Naive thymus-derived CD4-positive, alpha-beta T cell (primary cell): ENCODE measurements around the gene FRMD4A. TPM values are rescaled to one million over a fixed set of nuclear protein-coding genes. Genes with fewer than 3 reads are reported as not detected.

ENCODE experiments used
- ATAC-seq: fragments of 150-1000 bp; cut with Tn5 transposase; 2 replicates; pipeline ENCODE4 v1.10.0; 2021; ENCODE audit warnings: mild to moderate bottlenecking, moderate library complexity
- CTCF ChIA-PET: fragments of 350-600 bp; sonication (Branson Sonifier 250); formaldehyde crosslinking; loops from one replicate; lab custom pipeline; 2021; ENCODE audit warnings: antibody characterized with exemption; lab: Charles Lee
- POLR2A ChIA-PET: fragments of 350-600 bp; sonication (Branson Sonifier 250); formaldehyde crosslinking; loops from one replicate; lab custom pipeline; 2021; ENCODE audit warnings: antibody characterized with exemption, inconsistent platforms; lab: Charles Lee
- DNase-seq, 9 donors: peaks; one replicate each; pipeline versions ENCODE4 v3.0.0 to v3.0.0-alpha.2; 2020 to 2022; ENCODE audit warnings: mixed read lengths in 1 of 9
- H3K27ac ChIP-seq: one replicate; pipeline ENCODE4 v1.7.0; 2013; ENCODE audit warnings: mild to moderate bottlenecking, low read depth, low read length, moderate library complexity
- H3K27me3 ChIP-seq, 2 donors: one replicate each; pipeline ENCODE4 v1.7.0; 2013; ENCODE audit warnings: low read length in 2 of 2, mild to moderate bottlenecking in 2 of 2, moderate library complexity in 2 of 2; ENCODE audit not compliant: control insufficient read depth in 2 of 2, insufficient read depth in 2 of 2
- H3K36me3 ChIP-seq, 3 experiments: 1 replicate in 2 of 3; 2 replicates in 1 of 3; pipeline ENCODE4 v1.7.0; 2013; ENCODE audit warnings: low read length in 3 of 3, mild to moderate bottlenecking in 3 of 3, moderate library complexity in 1 of 3; ENCODE audit not compliant: insufficient read depth in 3 of 3, control insufficient read depth in 2 of 3
- H3K4me1 ChIP-seq, 2 donors: one replicate each; pipeline ENCODE4 v1.7.0; 2013; ENCODE audit warnings: low read length in 2 of 2, mild to moderate bottlenecking in 2 of 2, moderate library complexity in 1 of 2; ENCODE audit not compliant: control insufficient read depth in 2 of 2, insufficient read depth in 2 of 2
- H3K4me3 ChIP-seq: 2 replicates; pipeline ENCODE4 v1.7.0; 2013; ENCODE audit warnings: mild to moderate bottlenecking, low read length
- H3K9me3 ChIP-seq, 3 experiments: 1 replicate in 2 of 3; 2 replicates in 1 of 3; pipeline ENCODE4 v1.7.0; 2013; ENCODE audit warnings: low read length in 3 of 3; ENCODE audit not compliant: control insufficient read depth in 2 of 3
- H3K27ac Mint-ChIP-seq, 9 donors: one replicate each; pipeline ENCODE4 v1.8.0; 2020 to 2022; ENCODE audit warnings: mixed read lengths in 9 of 9, mild to moderate bottlenecking in 8 of 9, moderate library complexity in 5 of 9, inconsistent platforms in 2 of 9
- H3K27me3 Mint-ChIP-seq, 5 donors: one replicate each; pipeline ENCODE4 v1.8.0; 2021 to 2022; ENCODE audit warnings: mixed read lengths in 5 of 5, mild to moderate bottlenecking in 1 of 5
- H3K36me3 Mint-ChIP-seq, 5 donors: one replicate each; pipeline ENCODE4 v1.8.0; 2020 to 2022; ENCODE audit warnings: mixed read lengths in 5 of 5, mild to moderate bottlenecking in 3 of 5, inconsistent platforms in 1 of 5
- H3K4me1 Mint-ChIP-seq, 7 donors: one replicate each; pipeline ENCODE4 v1.8.0; 2020 to 2022; ENCODE audit warnings: mixed read lengths in 7 of 7, mild to moderate bottlenecking in 3 of 7, inconsistent platforms in 1 of 7
- H3K4me3 Mint-ChIP-seq, 10 donors: one replicate each; pipeline ENCODE4 v1.8.0; 2020 to 2022; ENCODE audit warnings: mild to moderate bottlenecking in 10 of 10, mixed read lengths in 10 of 10, moderate library complexity in 6 of 10, inconsistent platforms in 2 of 10
- H3K9me3 Mint-ChIP-seq, 11 donors: one replicate each; pipeline ENCODE4 v1.8.0; 2020 to 2022; ENCODE audit warnings: mixed read lengths in 11 of 11, mild to moderate bottlenecking in 4 of 11, inconsistent platforms in 1 of 11, moderate library complexity in 1 of 11
- intact Hi-C, 2 donors: fragments of 100-400 bp; cut with micrococcal nuclease; formaldehyde crosslinking; loops; one replicate each; pipeline ENCODE4 v1.15.1; 2023
- polyA plus RNA-seq, 2 donors: library from polyadenylated mRNA; unstranded; fragments of 300-500 nt; fragmentation: Illumina TruSeq; gene quantifications; one replicate each; pipeline ENCODE4 v1.2.3, GENCODE V29; 2021
- total RNA-seq, 6 experiments: library from RNA in 5 of 6; stranded (reverse) in 5 of 6; gene quantifications; 1 replicate in 5 of 6; 2 replicates in 1 of 6; pipeline ENCODE4 v1.2.3 and lab custom pipeline; 2021 to 2026

FRMD4A gene
- total RNA-seq (1 to 10 TPM in 2 of 5 experiments, under 1 TPM in 3; 0.10 to 3.1 (median 0.98) TPM), polyA plus RNA-seq (under 1 TPM; 0.32 to 0.62 TPM), total RNA-seq (lab: John Stamatoyannopoulos, UW) (1.1 reads per million)

DNA sequence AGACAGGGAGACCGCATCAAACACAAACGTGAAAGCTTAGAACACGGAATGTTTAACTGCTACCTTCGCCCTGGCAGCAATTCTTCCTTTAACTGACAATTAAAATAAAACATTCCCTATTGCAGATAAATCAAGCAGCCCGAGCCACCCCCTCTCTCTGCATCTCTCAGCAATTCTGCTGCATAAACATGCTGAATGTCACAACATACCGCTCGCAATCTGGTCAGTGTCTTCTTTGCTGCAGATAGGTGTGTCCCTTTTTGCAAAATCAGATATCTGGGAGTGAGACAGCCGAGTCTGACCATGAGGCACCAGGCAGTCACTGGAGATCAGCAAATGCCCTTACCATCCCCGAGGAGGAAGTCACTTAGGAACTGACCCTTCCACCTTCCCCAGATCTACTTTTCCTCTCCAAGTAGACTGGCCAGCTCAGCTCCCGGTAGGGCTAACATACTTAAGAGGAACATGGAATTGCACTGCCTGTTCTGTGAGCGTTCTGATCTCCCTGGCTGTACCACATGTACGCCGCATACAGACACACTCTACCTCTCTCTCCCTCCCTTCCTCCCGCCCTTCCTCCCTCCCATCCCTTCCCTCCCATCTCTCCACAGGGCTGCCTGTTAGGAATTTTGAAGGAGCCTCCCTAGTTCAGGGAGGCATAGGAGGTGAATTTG is at the start of gene FRMD4A:
TSS of gene FRMD4A (minus strand) at position 537 of the 674 bp plus-strand sequence.
- POLR2A ChIA-PET, result no interaction called here
- Mint-ChIP-seq H3K27me3 (peaks cover 29 to 45% (median 35%) of the 10 kb centered on the region in 5 donors), H3K9me3 (no peaks in the 10 kb centered on the region), H3K36me3 (peaks cover 0 to 8% (median 0%) of the 10 kb centered on the region in 5 donors), H3K27ac (no peak within 1 kb of the TSS), H3K4me1 (no peaks in the 10 kb centered on the region), H3K4me3 (no peak within 1 kb of the TSS)
- H3K27me3 ChIP-seq, result peaks cover 0 to 5% of the 10 kb centered on the region in 2 donors
- no peak within 1 kb of the TSS for H3K27ac ChIP-seq
- ATAC-seq (no peak), DNase-seq (no peak)
- no peaks in the 10 kb centered on the region for H3K4me1 ChIP-seq
- H3K4me3 ChIP-seq, result no peak within 1 kb of the TSS
- intact Hi-C loops, result no loop called here
- CTCF ChIA-PET, result no interaction called here
- no peaks in the 10 kb centered on the region for H3K36me3 ChIP-seq
- no peaks in the 10 kb centered on the region for H3K9me3 ChIP-seq

DNA sequence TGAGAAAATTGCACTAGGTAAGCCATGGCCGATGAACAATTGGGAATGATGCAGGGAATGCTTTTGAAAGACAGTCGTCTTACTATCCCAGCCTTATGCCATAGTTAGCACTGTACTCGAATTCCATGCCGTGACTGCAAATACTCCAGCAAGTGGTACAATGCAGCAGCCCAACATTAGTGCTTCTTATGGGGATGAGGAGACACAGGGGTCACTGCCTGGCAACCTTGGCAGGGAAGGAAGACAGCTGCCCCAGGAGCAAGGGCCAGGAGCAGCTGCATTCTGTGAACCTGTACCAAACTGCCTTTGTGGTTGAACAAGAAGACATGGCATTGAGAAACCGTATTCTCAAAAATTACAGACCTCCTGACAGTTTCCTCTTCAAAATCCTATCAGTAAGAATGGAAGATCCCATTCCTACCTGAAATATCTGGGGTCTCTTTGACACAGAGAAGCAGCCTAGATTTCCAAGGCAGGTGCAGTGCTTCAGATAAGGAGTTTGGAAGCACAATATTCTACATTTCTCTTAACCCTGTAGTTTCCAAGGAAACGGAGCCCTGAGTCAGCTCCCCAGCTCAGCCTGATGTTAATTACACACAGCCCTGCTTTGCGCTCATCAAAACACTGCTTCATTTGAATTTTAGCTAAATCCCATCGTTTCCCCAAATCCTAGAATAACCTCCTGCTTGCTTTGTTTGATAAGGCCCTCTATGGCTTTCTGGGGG is 49.0 kb upstream of the FRMD4A start:
- peaks cover 13 to 55% (median 40%) of the 10 kb centered on the region in 7 donors for H3K4me1 Mint-ChIP-seq
- peaks cover 0 to 37% (median 0%) of the 10 kb centered on the region in 5 donors for H3K27me3 Mint-ChIP-seq
- no peaks in the 10 kb centered on the region for H3K36me3 Mint-ChIP-seq
- no peak for ATAC-seq
- Histone ChIP-seq H3K9me3 (no peaks in the 10 kb centered on the region), H3K27ac (no peak overlapping the region), H3K4me1 (peaks cover 0 to 31% of the 10 kb centered on the region in 2 donors), H3K36me3 (no peaks in the 10 kb centered on the region), H3K27me3 (peaks cover 0 to 3% of the 10 kb centered on the region in 2 donors), H3K4me3 (no peak overlapping the region)
- H3K27ac Mint-ChIP-seq, result peak overlapping the region in 2 of 9 donors; percentile 4 to 12
- CTCF ChIA-PET, result no interaction called here
- peaks cover 0 to 2% (median 0%) of the 10 kb centered on the region in 11 donors for H3K9me3 Mint-ChIP-seq
- intact Hi-C loops, result loop anchor here in 1 of 2 donors (10.0 kb wide), 1 partner anchor 195 kb away; no protein-coding TSS in a partner anchor
- H3K4me3 Mint-ChIP-seq, result no peak overlapping the region
- POLR2A ChIA-PET, result no interaction called here
- DNase-seq, result no peak

GRCh38 chr10:14378387-14378960 is 47.8 kb upstream of the FRMD4A start:
- no peaks in the 10 kb centered on the region for H3K36me3 ChIP-seq
- POLR2A ChIA-PET, result no interaction called here
- no peak for ATAC-seq
- H3K36me3 Mint-ChIP-seq, result no peaks in the 10 kb centered on the region
- CTCF ChIA-PET, result no interaction called here
- intact Hi-C loops, result no loop called here
- H3K27ac Mint-ChIP-seq, result no peak overlapping the region
- peaks cover 0 to 24% of the 10 kb centered on the region in 2 donors for H3K4me1 ChIP-seq
- DNase-seq, result no peak
- no peak overlapping the region for H3K4me3 Mint-ChIP-seq
- H3K4me3 ChIP-seq, result no peak overlapping the region
- peaks cover 13 to 47% (median 35%) of the 10 kb centered on the region in 7 donors for H3K4me1 Mint-ChIP-seq
- H3K27me3 Mint-ChIP-seq, result peaks cover 0 to 29% (median 0%) of the 10 kb centered on the region in 5 donors
- H3K27ac ChIP-seq, result no peak overlapping the region
- H3K9me3 Mint-ChIP-seq, result no peaks in the 10 kb centered on the region
- no peaks in the 10 kb centered on the region for H3K9me3 ChIP-seq
- peaks cover 0 to 3% of the 10 kb centered on the region in 2 donors for H3K27me3 ChIP-seq

DNA sequence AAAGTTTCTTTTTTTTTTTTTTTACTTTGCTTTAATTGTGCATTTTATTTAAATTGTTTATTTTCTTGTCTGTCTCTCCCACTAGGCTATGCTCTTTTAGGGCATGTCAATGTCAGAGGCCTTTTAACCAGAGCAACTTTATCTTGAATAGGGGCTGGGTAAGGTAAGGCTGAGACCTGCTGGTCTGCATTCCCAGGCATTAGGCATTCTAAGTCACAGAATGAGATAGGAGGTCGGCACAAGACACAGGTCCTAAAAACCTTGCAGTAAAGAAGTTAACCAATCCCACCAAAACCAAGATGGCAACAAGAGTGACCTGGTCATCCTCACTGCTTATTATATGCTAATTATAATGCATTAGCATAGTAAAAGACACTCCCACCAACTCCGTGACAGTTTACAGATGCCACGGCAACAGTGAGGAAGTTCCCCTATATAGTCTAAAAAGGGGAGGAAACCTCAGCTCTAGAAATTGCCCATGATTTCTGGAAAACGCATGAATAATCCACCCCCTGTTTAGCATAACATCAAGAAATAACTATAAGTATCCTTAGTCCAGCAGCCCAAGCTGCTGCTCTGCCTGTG is 47.0 kb upstream of the FRMD4A start:
- ATAC-seq, result no peak
- H3K27ac Mint-ChIP-seq, result no peak overlapping the region
- H3K36me3 Mint-ChIP-seq, result no peaks in the 10 kb centered on the region
- intact Hi-C loops, result no loop called here
- Histone ChIP-seq H3K4me1 (peaks cover 0 to 17% of the 10 kb centered on the region in 2 donors), H3K9me3 (no peaks in the 10 kb centered on the region), H3K27ac (no peak overlapping the region), H3K4me3 (no peak overlapping the region), H3K27me3 (peaks cover 0 to 3% of the 10 kb centered on the region in 2 donors), H3K36me3 (no peaks in the 10 kb centered on the region)
- no peak overlapping the region for H3K4me3 Mint-ChIP-seq
- POLR2A ChIA-PET, result no interaction called here
- no peaks in the 10 kb centered on the region for H3K9me3 Mint-ChIP-seq
- H3K27me3 Mint-ChIP-seq, result peaks cover 0 to 31% (median 5%) of the 10 kb centered on the region in 5 donors
- H3K4me1 Mint-ChIP-seq, result peaks cover 13 to 40% (median 35%) of the 10 kb centered on the region in 7 donors
- DNase-seq, result no peak
- CTCF ChIA-PET, result no interaction called here

DNA sequence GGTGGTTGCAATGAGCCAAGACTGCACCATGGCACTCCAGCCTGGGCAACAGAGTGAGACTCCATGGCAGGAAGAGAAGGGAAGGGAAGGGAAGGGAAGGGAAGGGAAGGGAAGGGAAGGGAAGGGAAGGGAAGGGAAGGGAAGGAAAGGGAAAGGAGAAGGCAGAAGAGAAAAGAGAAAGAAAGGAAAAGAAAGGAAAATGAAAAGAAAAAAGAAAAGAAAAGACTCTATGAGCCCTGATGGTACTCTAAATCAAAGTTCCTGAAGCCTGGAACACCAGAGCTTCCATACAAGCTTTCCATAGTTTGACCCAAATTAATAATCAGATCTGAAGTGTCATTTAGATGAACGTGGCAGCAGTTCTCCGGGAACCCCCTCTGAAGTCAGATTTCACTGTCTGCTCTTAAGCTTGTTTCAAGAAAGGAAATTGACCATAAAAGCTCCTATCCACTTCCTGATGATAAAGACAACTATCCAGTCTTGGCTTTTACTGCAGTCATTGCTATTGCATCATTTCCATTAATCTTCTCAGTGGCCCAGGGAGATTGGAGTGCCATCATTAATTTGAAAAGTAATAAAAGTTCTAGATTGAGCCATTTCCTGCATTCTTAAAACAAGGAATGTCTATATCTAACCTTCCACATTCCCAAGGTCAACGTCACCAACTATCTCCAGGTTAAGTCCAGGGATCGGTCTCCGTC is 44.2 kb upstream of the FRMD4A start:
- Histone ChIP-seq H3K27me3 (no peaks in the 10 kb centered on the region), H3K27ac (no peak overlapping the region), H3K4me3 (no peak overlapping the region), H3K9me3 (no peaks in the 10 kb centered on the region), H3K36me3 (no peaks in the 10 kb centered on the region), H3K4me1 (peaks cover 0 to 6% of the 10 kb centered on the region in 2 donors)
- CTCF ChIA-PET, result interaction anchor here (0.6 kb wide), 1 partner anchor 535 kb away, joined by 3 read pairs; no protein-coding TSS in a partner anchor
- no peak overlapping the region for H3K27ac Mint-ChIP-seq
- DNase-seq (no peak), ATAC-seq (no peak)
- POLR2A ChIA-PET, result no interaction called here
- peaks cover 3 to 22% (median 17%) of the 10 kb centered on the region in 7 donors for H3K4me1 Mint-ChIP-seq
- peaks cover 0 to 7% (median 0%) of the 10 kb centered on the region in 11 donors for H3K9me3 Mint-ChIP-seq
- intact Hi-C loops, result no loop called here
- H3K4me3 Mint-ChIP-seq, result no peak overlapping the region
- no peaks in the 10 kb centered on the region for H3K36me3 Mint-ChIP-seq
- H3K27me3 Mint-ChIP-seq, result peaks cover 0 to 35% (median 13%) of the 10 kb centered on the region in 5 donors

- H3K4me1 Mint-ChIP-seq, result peaks cover 3 to 14% (median 6%) of the 10 kb centered on the region in 7 donors
- ATAC-seq (no peak), DNase-seq (no peak)
- ChIA-PET CTCF (no interaction called here), POLR2A (no interaction called here)
- H3K9me3 Mint-ChIP-seq, result peaks cover 0 to 7% (median 0%) of the 10 kb centered on the region in 11 donors
- no peak overlapping the region for H3K4me3 ChIP-seq
- no peaks in the 10 kb centered on the region for H3K36me3 Mint-ChIP-seq
- no peaks in the 10 kb centered on the region for H3K27me3 ChIP-seq
- no peak overlapping the region for H3K27ac ChIP-seq
- intact Hi-C loops, result no loop called here
- H3K4me3 Mint-ChIP-seq, result no peak overlapping the region
- peaks cover 0 to 32% (median 18%) of the 10 kb centered on the region in 5 donors for H3K27me3 Mint-ChIP-seq
- H3K4me1 ChIP-seq, result no peaks in the 10 kb centered on the region
- H3K27ac Mint-ChIP-seq, result no peak overlapping the region
- no peaks in the 10 kb centered on the region for H3K9me3 ChIP-seq
- H3K36me3 ChIP-seq, result no peaks in the 10 kb centered on the region
These were observed 41.9 kb upstream of the FRMD4A start for GRCh38 chr10:14372606-14373005.
